ENCODE results near the gene NAIF1. TPM values are rescaled to one million over a fixed set of nuclear protein-coding genes. Genes with fewer than 3 reads are reported as not detected.

NAIF1 gene
- polyA plus RNA-seq, 3 donors: 4.6 to 6.5 (median 5.6) TPM

- no peak for DNase-seq
- intact Hi-C loops (cut with micrococcal nuclease): loop anchor here in 1 of 2 donors (10.0 kb wide), 1 partner anchor 142 kb away; no protein-coding TSS in a partner anchor
- no peaks in the 10 kb centered on the region for H3K9me3 ChIP-seq (replicated peaks in 1 of 2; ENCODE audit: control insufficient read depth in 1 of 2, insufficient read depth in 1 of 2, low read length in 2 of 2)
- peaks cover 32% of the 10 kb centered on the region for H3K4me1 Mint-ChIP-seq
- H3K9ac ChIP-seq (ENCODE audit: insufficient read depth, low read length, poor library complexity, severe bottlenecking): no peak overlapping the region
- H3K4me3 ChIP-seq (replicated peaks in 1 of 3; ENCODE audit: low read depth in 2 of 3, low read length in 3 of 3): no peak overlapping the region
- H3K79me2 ChIP-seq (ENCODE audit: insufficient read depth, low read length): peaks cover 88% of the 10 kb centered on the region
- H3K4me2 ChIP-seq (replicated peaks; ENCODE audit: extremely low read depth, low read length, poor library complexity, severe bottlenecking): no peak overlapping the region
- H3K36me3 ChIP-seq (replicated peaks in 1 of 2; ENCODE audit: control insufficient read depth in 1 of 2, insufficient read depth in 2 of 2, low read length in 2 of 2): peaks cover 9 to 24% of the 10 kb centered on the region in 2 donors
- WGBS (ENCODE audit: insufficient coverage): 87% methylated on average over 7 of the region's 10 CpGs
- H2AFZ ChIP-seq (ENCODE audit: insufficient read depth, low read depth, low read length, poor library complexity, severe bottlenecking): no peak overlapping the region
- H4K20me1 ChIP-seq (ENCODE audit: insufficient read depth, low read length): peaks cover 84% of the 10 kb centered on the region
- H3K36me3 Mint-ChIP-seq: peaks cover 17 to 47% of the 10 kb centered on the region in 2 donors
- H3K27me3 ChIP-seq (ENCODE audit: control insufficient read depth in 2 of 2, insufficient read depth in 2 of 2, low read length in 2 of 2): no peaks in the 10 kb centered on the region
- H3K27ac Mint-ChIP-seq: peak overlapping the region in 1 of 7 donors; percentile 27
- H3K27me3 Mint-ChIP-seq (ENCODE audit: low read depth in 3 of 3): no peaks in the 10 kb centered on the region
- TF ChIP-seq CTCF (IDR thresholded peaks at IDR 0.05): no peak
- H3K4me1 ChIP-seq (ENCODE audit: control insufficient read depth in 1 of 2, insufficient read depth in 2 of 2, low read length in 2 of 2): peaks cover 15 to 17% of the 10 kb centered on the region in 2 donors
- H3K4me3 Mint-ChIP-seq: no peak overlapping the region
- no peaks in the 10 kb centered on the region for H3K9me3 Mint-ChIP-seq
- no peak overlapping the region for H3K27ac ChIP-seq (ENCODE audit: low read depth in 1 of 2, low read length in 2 of 2)
Observed at GRCh38 chr9:128087262-128087661, 20.1 kb upstream of the NAIF1 start.

- Histone ChIP-seq H3K9me3 (replicated peaks in 1 of 2; ENCODE audit: control insufficient read depth in 1 of 2, insufficient read depth in 1 of 2, low read length in 2 of 2) (no peaks in the 10 kb centered on the region), H3K9ac (ENCODE audit: insufficient read depth, low read length, poor library complexity, severe bottlenecking) (no peak overlapping the region), H3K27ac (ENCODE audit: low read depth in 1 of 2, low read length in 2 of 2) (no peak overlapping the region), H2AFZ (ENCODE audit: insufficient read depth, low read depth, low read length, poor library complexity, severe bottlenecking) (no peak overlapping the region), H3K36me3 (replicated peaks in 1 of 2; ENCODE audit: control insufficient read depth in 1 of 2, insufficient read depth in 2 of 2, low read length in 2 of 2) (peaks cover 9 to 28% of the 10 kb centered on the region in 2 donors), H3K27me3 (ENCODE audit: control insufficient read depth in 2 of 2, insufficient read depth in 2 of 2, low read length in 2 of 2) (no peaks in the 10 kb centered on the region), H3K4me1 (ENCODE audit: control insufficient read depth in 1 of 2, insufficient read depth in 2 of 2, low read length in 2 of 2) (peaks cover 11 to 15% of the 10 kb centered on the region in 2 donors), H3K4me2 (replicated peaks; ENCODE audit: extremely low read depth, low read length, poor library complexity, severe bottlenecking) (no peak overlapping the region), H4K20me1 (ENCODE audit: insufficient read depth, low read length) (peaks cover 84% of the 10 kb centered on the region), H3K4me3 (replicated peaks in 1 of 3; ENCODE audit: low read depth in 2 of 3, low read length in 3 of 3) (no peak overlapping the region), H3K79me2 (ENCODE audit: insufficient read depth, low read length) (peaks cover 88% of the 10 kb centered on the region)
- Mint-ChIP-seq H3K9me3 (no peaks in the 10 kb centered on the region), H3K27ac (peak overlapping the region in 2 of 7 donors; percentile 21 to 30), H3K27me3 (ENCODE audit: low read depth in 3 of 3) (no peaks in the 10 kb centered on the region), H3K4me3 (no peak overlapping the region), H3K36me3 (peaks cover 22 to 39% of the 10 kb centered on the region in 2 donors), H3K4me1 (peaks cover 33% of the 10 kb centered on the region)
- intact Hi-C loops (cut with micrococcal nuclease): loop anchor here in 1 of 2 donors (10.0 kb wide), 1 partner anchor 141 kb away; no protein-coding TSS in a partner anchor
- TF ChIP-seq CTCF (IDR thresholded peaks at IDR 0.05): no peak
- no peak for DNase-seq
- WGBS (ENCODE audit: insufficient coverage): 100% methylated on average over 2 of the region's 4 CpGs
Observed at GRCh38 chr9:128085943-128086342, 18.8 kb upstream of the NAIF1 start.

All from CD14-positive monocyte (primary cell).